ENCODE measurements around the gene RAD51.
"Not testable (repeated sequence)": the region's sequence is repeated elsewhere in the genome, so short reads cannot be mapped to it uniquely, and the experiment has no call there.

The RAD51 gene
- total RNA-seq = 1.1 to 2.6 (median 1.4) reads per million in 4 experiments

- DNase-seq = peak; percentile 81
Observed at GRCh38 chr15:40694688-40695468, at the start of gene RAD51. Gene RAD51, plus strand, starts transcription at chr15:40695174. Its CDS starts 3,585 bp downstream, at chr15:40698759.

- DNase-seq = no peak
Observed at GRCh38 chr15:40647523-40647922, 47.5 kb upstream of the RAD51 start.

GRCh38 chr15:40650479-40650878 lies 44.5 kb upstream of the RAD51 start:
- no peak for DNase-seq

GRCh38 chr15:40660686-40661085 lies 34.3 kb upstream of the RAD51 start:
- no peak for DNase-seq

GRCh38 chr15:40664909-40665308 lies 30.1 kb upstream of the RAD51 start:
- no peak for DNase-seq

GRCh38 chr15:40676290-40676689 lies 18.7 kb upstream of the RAD51 start:
- not testable (repeated sequence) for DNase-seq

- DNase-seq = not testable (repeated sequence)
Observed at GRCh38 chr15:40676906-40677305, 18.1 kb upstream of the RAD51 start.

- no peak for DNase-seq
Observed at GRCh38 chr15:40680151-40680550, 14.8 kb upstream of the RAD51 start.

GRCh38 chr15:40680959-40681358 lies 14.0 kb upstream of the RAD51 start:
- DNase-seq = not testable (repeated sequence)

GRCh38 chr15:40684381-40684780 lies 10.6 kb upstream of the RAD51 start:
- DNase-seq = no peak

GRCh38 chr15:40685376-40685775 lies 9.6 kb upstream of the RAD51 start:
- DNase-seq = no peak

GRCh38 chr15:40688932-40689799 lies 5.8 kb upstream of the RAD51 start:
- DNase-seq = no peak

- no peak for DNase-seq
Observed at GRCh38 chr15:40691737-40692136, 3.2 kb upstream of the RAD51 start.

- DNase-seq = no peak
Observed at GRCh38 chr15:40693904-40694687, 878 bp upstream of the RAD51 start.

- no peak for DNase-seq
Observed at GRCh38 chr15:40695469-40695890, 506 bp downstream of the RAD51 start.

GRCh38 chr15:40696228-40696627 lies 1.3 kb downstream of the RAD51 start:
- no peak for DNase-seq

- DNase-seq = no peak
Observed at GRCh38 chr15:40697916-40698315, 2.9 kb downstream of the RAD51 start.

GRCh38 chr15:40702077-40702476 lies 7.1 kb downstream of the RAD51 start:
- DNase-seq = no peak

GRCh38 chr15:40706121-40706520 lies 11.1 kb downstream of the RAD51 start:
- no peak for DNase-seq

GRCh38 chr15:40714144-40714543 lies 19.2 kb downstream of the RAD51 start:
- DNase-seq = no peak

- no peak for DNase-seq
Observed at GRCh38 chr15:40716165-40716564, 21.2 kb downstream of the RAD51 start.

GRCh38 chr15:40721701-40722100 lies 26.7 kb downstream of the RAD51 start:
- DNase-seq = no peak

- no peak for DNase-seq
Observed at GRCh38 chr15:40722354-40722753, 27.4 kb downstream of the RAD51 start.
